Body of pancreas (tissue), 4 donors: ENCODE results near the gene MRM2.

ENCODE experiments used
- POLR2A ChIP-seq, 3 donors: fragments of 450-650 bp; IDR thresholded peaks; one replicate each; pipeline ENCODE4 v1.6.1; 2016; ENCODE audit warnings: antibody characterized with exemption in 3 of 3, mild to moderate bottlenecking in 2 of 3
- TF ChIP-seq, protein P1 (sequence below), 7 experiments: fragments of 450-650 bp in 4 of 7; fragments of 200-600 bp in 3 of 7; sonication (generic) in 3 of 7; IDR thresholded peaks; one replicate each; pipeline ENCODE4 v1.5.1; 2016 to 2019; ENCODE audit warnings: antibody characterized with exemption in 7 of 7

DNA sequence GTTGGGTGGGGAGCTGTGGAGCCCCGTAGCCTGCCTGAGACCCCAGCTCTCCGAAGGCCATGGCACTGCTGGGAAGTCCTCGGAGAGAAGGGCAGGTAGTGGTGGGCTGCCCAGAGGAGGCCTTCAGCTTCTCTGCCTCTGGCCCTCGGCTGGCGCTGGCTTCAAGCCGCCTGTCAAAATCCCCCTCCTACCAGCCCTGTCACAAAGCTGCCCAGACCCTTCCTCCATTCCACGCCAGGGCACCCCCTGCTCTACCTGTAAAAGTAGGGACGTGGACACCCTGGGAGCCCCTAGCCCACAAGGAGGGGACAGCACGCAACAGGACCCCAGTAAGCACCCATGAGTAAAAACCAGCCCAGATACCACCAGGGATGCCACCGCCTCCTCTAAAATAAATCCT lies 40.9 kb downstream of the MRM2 start:
- TF ChIP-seq, protein P1, sequence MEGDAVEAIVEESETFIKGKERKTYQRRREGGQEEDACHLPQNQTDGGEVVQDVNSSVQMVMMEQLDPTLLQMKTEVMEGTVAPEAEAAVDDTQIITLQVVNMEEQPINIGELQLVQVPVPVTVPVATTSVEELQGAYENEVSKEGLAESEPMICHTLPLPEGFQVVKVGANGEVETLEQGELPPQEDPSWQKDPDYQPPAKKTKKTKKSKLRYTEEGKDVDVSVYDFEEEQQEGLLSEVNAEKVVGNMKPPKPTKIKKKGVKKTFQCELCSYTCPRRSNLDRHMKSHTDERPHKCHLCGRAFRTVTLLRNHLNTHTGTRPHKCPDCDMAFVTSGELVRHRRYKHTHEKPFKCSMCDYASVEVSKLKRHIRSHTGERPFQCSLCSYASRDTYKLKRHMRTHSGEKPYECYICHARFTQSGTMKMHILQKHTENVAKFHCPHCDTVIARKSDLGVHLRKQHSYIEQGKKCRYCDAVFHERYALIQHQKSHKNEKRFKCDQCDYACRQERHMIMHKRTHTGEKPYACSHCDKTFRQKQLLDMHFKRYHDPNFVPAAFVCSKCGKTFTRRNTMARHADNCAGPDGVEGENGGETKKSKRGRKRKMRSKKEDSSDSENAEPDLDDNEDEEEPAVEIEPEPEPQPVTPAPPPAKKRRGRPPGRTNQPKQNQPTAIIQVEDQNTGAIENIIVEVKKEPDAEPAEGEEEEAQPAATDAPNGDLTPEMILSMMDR (IDR thresholded peaks at IDR 0.05): no peak
- no peak for TF ChIP-seq POLR2A (IDR thresholded peaks at IDR 0.05)
